ENCODE results near the gene PKLR. TPM values are rescaled to one million over a fixed set of nuclear protein-coding genes. Genes with fewer than 3 reads are reported as not detected.
A peak's percentile ranks its signal among the peaks of the same experiment; 100 is the strongest.
"Not testable (repeated sequence)": the region's sequence is repeated elsewhere in the genome, so short reads cannot be mapped to it uniquely, and the experiment has no call there.

Gene PKLR
- polyA plus RNA-seq (2013, experiment 1 of 2), result not detected
- polyA plus RNA-seq (2013, experiment 2 of 2), result not detected

DNA sequence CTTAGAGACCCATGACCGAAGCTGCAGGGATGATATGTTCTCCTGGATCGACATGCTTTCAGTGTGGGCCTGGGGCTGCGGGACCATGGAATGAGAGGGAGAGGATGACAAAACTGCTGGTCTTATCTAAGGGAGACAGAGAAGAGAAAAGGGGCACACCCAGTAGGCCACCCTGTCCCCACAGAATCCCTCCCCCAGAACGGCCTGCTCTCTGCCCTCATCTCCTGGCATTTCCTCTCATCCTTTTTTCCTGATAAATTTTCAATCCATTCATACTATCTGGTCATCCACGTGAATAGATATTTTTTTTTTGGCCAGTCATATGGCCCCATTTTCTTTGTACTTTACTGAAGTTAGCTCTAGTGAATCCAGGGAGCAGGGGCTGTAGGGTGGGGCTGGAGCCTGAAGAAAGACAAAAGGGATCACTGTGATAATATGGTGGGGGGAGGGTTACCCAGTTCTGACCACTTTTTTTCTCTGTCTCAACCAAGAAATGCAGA lies at the start of gene PKLR:
Gene PKLR, minus strand, starts transcription at position 97 of the 500 bp plus-strand sequence. Its CDS starts 43 bp downstream, at position 54.
- H3K4me1 ChIP-seq (ENCODE audit: control insufficient read depth, insufficient read depth, low read length, poor library complexity, severe bottlenecking), result peaks cover 14% of the 10 kb centered on the region
- no peak within 1 kb of the TSS for H3K4me3 ChIP-seq (ENCODE audit: extremely low read depth, insufficient read depth, low read length, poor library complexity, severe bottlenecking)
- 85 to 95% methylated on average over 2 to 3 of the region's 5 CpGs for WGBS, 2 experiments (ENCODE audit: insufficient coverage in 2 of 2)
- H3K36me3 ChIP-seq (ENCODE audit: control insufficient read depth, insufficient read depth, low read length), result no peaks in the 10 kb centered on the region
- no peak within 1 kb of the TSS for H3K27ac ChIP-seq (ENCODE audit: low read depth, low read length, severe bottlenecking)
- H3K9me3 ChIP-seq (ENCODE audit: control insufficient read depth, low read length), result no peaks in the 10 kb centered on the region

- Histone ChIP-seq H3K9me3 (ENCODE audit: control insufficient read depth, low read length) (no peaks in the 10 kb centered on the region), H3K36me3 (ENCODE audit: control insufficient read depth, insufficient read depth, low read length) (peaks cover 90% of the 10 kb centered on the region), H3K4me3 (ENCODE audit: extremely low read depth, insufficient read depth, low read length, poor library complexity, severe bottlenecking) (no peak overlapping the region), H3K4me1 (ENCODE audit: control insufficient read depth, insufficient read depth, low read length, poor library complexity, severe bottlenecking) (no peaks in the 10 kb centered on the region), H3K27ac (ENCODE audit: low read depth, low read length, severe bottlenecking) (no peak overlapping the region)
- WGBS, 2 experiments (ENCODE audit: insufficient coverage in 2 of 2), result 96 to 100% methylated on average over 3 of the region's 3 CpGs
Measured at GRCh38 chr1:155342842-155343241, 41.6 kb upstream of the PKLR start.

DNA sequence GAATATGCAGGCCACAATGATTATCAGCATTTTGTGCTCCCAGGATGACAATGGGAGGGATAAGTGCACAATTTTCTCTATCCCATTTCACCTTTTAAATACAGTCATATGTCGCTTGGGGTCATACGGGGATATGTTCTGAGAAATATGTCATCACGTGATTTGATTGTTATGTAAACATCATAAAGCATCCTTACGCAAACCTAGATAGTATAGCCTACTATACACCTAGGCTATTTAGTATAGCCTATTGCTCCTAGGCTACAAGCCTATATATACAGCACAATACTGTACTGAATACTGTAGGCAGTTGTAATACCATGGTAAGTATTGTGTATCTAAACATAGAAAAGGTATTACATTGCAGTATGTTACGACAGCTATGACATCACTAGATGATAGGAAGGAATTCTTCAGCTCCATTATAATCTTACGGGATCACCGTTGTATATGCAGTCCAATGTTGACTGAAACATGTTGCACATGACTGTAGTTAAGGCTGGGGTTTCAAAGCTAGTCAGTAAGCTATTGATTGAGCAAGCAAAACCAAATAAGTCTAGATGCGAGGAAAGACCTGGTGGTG lies 38.4 kb upstream of the PKLR start:
- Histone ChIP-seq H3K27ac (ENCODE audit: low read depth, low read length, severe bottlenecking) (no peak overlapping the region), H3K4me1 (ENCODE audit: control insufficient read depth, insufficient read depth, low read length, poor library complexity, severe bottlenecking) (no peaks in the 10 kb centered on the region), H3K4me3 (ENCODE audit: extremely low read depth, insufficient read depth, low read length, poor library complexity, severe bottlenecking) (no peak overlapping the region), H3K36me3 (ENCODE audit: control insufficient read depth, insufficient read depth, low read length) (peaks cover 86% of the 10 kb centered on the region), H3K9me3 (ENCODE audit: control insufficient read depth, low read length) (no peaks in the 10 kb centered on the region)
- 95 to 98% methylated on average over 3 to 5 of the region's 8 CpGs for WGBS, 2 experiments (ENCODE audit: insufficient coverage in 2 of 2)

GRCh38 chr1:155334962-155335361 lies 33.7 kb upstream of the PKLR start:
- Histone ChIP-seq H3K27ac (ENCODE audit: low read depth, low read length, severe bottlenecking) (no peak overlapping the region), H3K4me1 (ENCODE audit: control insufficient read depth, insufficient read depth, low read length, poor library complexity, severe bottlenecking) (no peaks in the 10 kb centered on the region), H3K4me3 (ENCODE audit: extremely low read depth, insufficient read depth, low read length, poor library complexity, severe bottlenecking) (no peak overlapping the region), H3K36me3 (ENCODE audit: control insufficient read depth, insufficient read depth, low read length) (peaks cover 78% of the 10 kb centered on the region), H3K9me3 (ENCODE audit: control insufficient read depth, low read length) (no peaks in the 10 kb centered on the region)
- WGBS, 2 experiments (ENCODE audit: insufficient coverage in 2 of 2), result 100% methylated on average over 1 of the region's 1 CpG

DNA sequence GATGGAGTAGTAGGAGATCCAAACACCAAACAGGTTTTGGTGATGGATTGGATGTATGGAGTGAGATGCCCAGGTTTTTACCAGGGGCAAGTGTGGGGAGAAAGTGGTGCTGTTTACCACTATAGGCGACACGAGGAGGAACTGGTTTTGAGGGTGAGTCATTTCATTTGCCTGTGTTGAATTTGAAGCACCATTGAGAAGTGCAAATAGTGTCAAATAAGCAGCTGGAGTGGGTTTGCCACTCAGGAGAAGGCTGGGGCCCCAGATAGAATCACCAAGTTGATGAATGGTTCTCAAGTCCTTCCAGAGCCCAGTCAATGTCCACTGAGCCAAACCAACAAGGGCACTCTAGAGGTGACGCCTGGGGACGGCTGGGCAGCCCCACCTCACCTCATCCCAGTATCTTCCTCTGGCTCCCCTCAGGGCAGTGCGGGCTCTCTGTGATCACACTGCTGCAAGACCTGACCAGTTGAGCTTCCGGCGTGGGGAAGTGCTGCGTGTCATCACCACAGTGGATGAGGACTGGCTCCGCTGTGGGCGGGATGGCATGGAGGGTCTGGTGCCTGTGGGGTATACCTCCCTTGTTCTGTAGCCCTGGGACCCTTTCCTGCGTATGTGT lies 28.9 kb upstream of the PKLR start:
- Histone ChIP-seq H3K9me3 (ENCODE audit: control insufficient read depth, low read length) (no peaks in the 10 kb centered on the region), H3K4me3 (ENCODE audit: extremely low read depth, insufficient read depth, low read length, poor library complexity, severe bottlenecking) (no peak overlapping the region), H3K27ac (ENCODE audit: low read depth, low read length, severe bottlenecking) (no peak overlapping the region), H3K4me1 (ENCODE audit: control insufficient read depth, insufficient read depth, low read length, poor library complexity, severe bottlenecking) (peaks cover 8% of the 10 kb centered on the region), H3K36me3 (ENCODE audit: control insufficient read depth, insufficient read depth, low read length) (peaks cover 73% of the 10 kb centered on the region)
- WGBS, 2 experiments (ENCODE audit: insufficient coverage in 2 of 2), result 99 to 100% methylated on average over 10 of the region's 11 CpGs

- H3K4me1 ChIP-seq (ENCODE audit: control insufficient read depth, insufficient read depth, low read length, poor library complexity, severe bottlenecking); H3K27ac ChIP-seq (ENCODE audit: low read depth, low read length, severe bottlenecking): not testable (repeated sequence)
- 95 to 97% methylated on average over 5 to 6 of the region's 7 CpGs for WGBS, 2 experiments (ENCODE audit: insufficient coverage in 2 of 2)
Measured at GRCh38 chr1:155328856-155329255, 27.6 kb upstream of the PKLR start.

DNA sequence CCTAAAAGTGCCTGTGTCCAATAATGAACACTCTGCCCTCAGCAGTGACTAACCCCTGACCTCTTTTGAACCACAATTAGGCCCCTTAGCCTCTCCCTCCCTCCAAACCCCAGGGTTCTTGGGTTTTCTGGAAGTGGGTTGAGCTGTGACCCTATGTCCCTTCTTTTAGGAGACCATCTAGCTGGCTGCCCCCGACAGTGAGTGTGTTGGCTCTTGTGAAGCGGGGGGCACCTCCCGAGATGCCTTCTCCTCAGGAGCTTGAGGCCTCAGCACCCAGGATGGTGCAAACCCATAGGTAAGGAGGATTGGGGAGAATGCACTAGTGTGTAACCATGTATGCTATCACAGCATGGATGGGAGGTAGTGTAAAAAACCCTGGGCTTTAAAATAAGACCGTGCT lies 26.7 kb upstream of the PKLR start:
- no peak overlapping the region for H3K4me3 ChIP-seq (ENCODE audit: extremely low read depth, insufficient read depth, low read length, poor library complexity, severe bottlenecking)
- no peaks in the 10 kb centered on the region for H3K9me3 ChIP-seq (ENCODE audit: control insufficient read depth, low read length)
- WGBS, 2 experiments (ENCODE audit: insufficient coverage in 2 of 2), result 100% methylated on average over 3 to 4 of the region's 4 CpGs
- H3K4me1 ChIP-seq (ENCODE audit: control insufficient read depth, insufficient read depth, low read length, poor library complexity, severe bottlenecking), result peaks cover 8% of the 10 kb centered on the region
- peaks cover 57% of the 10 kb centered on the region for H3K36me3 ChIP-seq (ENCODE audit: control insufficient read depth, insufficient read depth, low read length)
- H3K27ac ChIP-seq (ENCODE audit: low read depth, low read length, severe bottlenecking), result no peak overlapping the region

More at GRCh38 chr1:155328856-155329255, 27.6 kb upstream of the PKLR start:
- H3K4me3 ChIP-seq (ENCODE audit: extremely low read depth, insufficient read depth, low read length, poor library complexity, severe bottlenecking); H3K9me3 ChIP-seq (ENCODE audit: control insufficient read depth, low read length): not testable (repeated sequence)
- H3K36me3 ChIP-seq (ENCODE audit: control insufficient read depth, insufficient read depth, low read length), result peaks cover 65% of the 10 kb centered on the region

DNA sequence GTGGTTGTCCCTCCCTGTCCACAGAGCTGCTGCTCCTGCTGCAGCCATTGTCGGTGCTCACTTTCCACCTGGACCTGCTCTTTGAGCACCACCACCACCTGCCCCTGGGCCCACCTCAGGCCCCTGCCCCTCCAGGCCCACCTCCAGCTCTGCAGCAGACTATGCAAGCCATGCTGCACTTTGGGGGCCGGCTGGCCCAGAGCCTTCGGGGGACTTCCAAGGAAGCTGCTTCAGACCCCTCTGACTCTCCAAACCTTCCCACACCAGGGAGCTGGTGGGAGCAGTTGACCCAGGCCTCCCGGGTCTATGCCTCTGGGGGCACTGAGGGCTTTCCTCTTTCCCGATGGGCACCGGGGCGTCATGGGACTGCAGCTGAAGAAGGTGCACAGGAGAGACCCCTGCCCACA lies 25.4 kb upstream of the PKLR start:
- Histone ChIP-seq H3K4me3 (ENCODE audit: extremely low read depth, insufficient read depth, low read length, poor library complexity, severe bottlenecking) (no peak overlapping the region), H3K36me3 (ENCODE audit: control insufficient read depth, insufficient read depth, low read length) (peaks cover 52% of the 10 kb centered on the region), H3K27ac (ENCODE audit: low read depth, low read length, severe bottlenecking) (no peak overlapping the region), H3K9me3 (ENCODE audit: control insufficient read depth, low read length) (no peaks in the 10 kb centered on the region), H3K4me1 (ENCODE audit: control insufficient read depth, insufficient read depth, low read length, poor library complexity, severe bottlenecking) (peaks cover 16% of the 10 kb centered on the region)
- WGBS, 2 experiments (ENCODE audit: insufficient coverage in 2 of 2), result 89 to 97% methylated on average over 5 of the region's 7 CpGs

DNA sequence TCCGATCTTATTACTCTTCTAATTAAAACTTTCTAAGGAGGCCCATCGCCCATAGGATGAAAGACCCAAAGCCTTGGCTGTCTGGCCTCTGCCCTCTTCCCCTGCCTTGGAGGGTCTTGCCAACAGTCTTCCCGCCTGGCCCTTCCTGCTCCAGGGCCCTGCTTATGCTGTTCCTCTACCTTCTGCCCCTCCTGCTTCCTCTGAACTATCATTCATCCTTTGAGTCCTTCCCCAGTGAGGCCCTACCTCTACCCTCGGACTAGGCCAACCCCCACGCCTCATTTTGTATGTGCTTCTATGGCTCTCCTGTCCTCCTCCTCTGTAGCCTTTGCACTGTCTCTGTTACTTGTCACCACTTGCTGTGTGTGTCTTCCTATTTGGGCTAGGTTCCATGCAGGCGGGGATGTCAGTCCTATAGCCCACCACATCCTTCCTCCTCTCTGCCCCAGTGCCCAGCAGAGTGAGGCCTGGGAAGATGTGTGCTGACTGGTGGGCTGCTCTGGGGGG lies 24.8 kb upstream of the PKLR start:
- Histone ChIP-seq H3K36me3 (ENCODE audit: control insufficient read depth, insufficient read depth, low read length) (peaks cover 47% of the 10 kb centered on the region), H3K27ac (ENCODE audit: low read depth, low read length, severe bottlenecking) (no peak overlapping the region), H3K9me3 (ENCODE audit: control insufficient read depth, low read length) (no peaks in the 10 kb centered on the region), H3K4me1 (ENCODE audit: control insufficient read depth, insufficient read depth, low read length, poor library complexity, severe bottlenecking) (peaks cover 21% of the 10 kb centered on the region), H3K4me3 (ENCODE audit: extremely low read depth, insufficient read depth, low read length, poor library complexity, severe bottlenecking) (peak overlapping the region; percentile 73)
- whole genome bisulfite sequencing, 2 experiments (ENCODE audit: insufficient coverage in 2 of 2), result 94 to 100% methylated on average over 5 of the region's 6 CpGs

GRCh38 chr1:155325603-155325893 lies 24.3 kb upstream of the PKLR start:
- H3K9me3 ChIP-seq (ENCODE audit: control insufficient read depth, low read length), result no peaks in the 10 kb centered on the region
- H3K36me3 ChIP-seq (ENCODE audit: control insufficient read depth, insufficient read depth, low read length), result peaks cover 43% of the 10 kb centered on the region
- peak overlapping the region; percentile 73 for H3K4me3 ChIP-seq (ENCODE audit: extremely low read depth, insufficient read depth, low read length, poor library complexity, severe bottlenecking)
- WGBS, 2 experiments (ENCODE audit: insufficient coverage in 2 of 2), result 60 to 63% methylated on average over 6 of the region's 6 CpGs
- no peak overlapping the region for H3K27ac ChIP-seq (ENCODE audit: low read depth, low read length, severe bottlenecking)
- peaks cover 26% of the 10 kb centered on the region for H3K4me1 ChIP-seq (ENCODE audit: control insufficient read depth, insufficient read depth, low read length, poor library complexity, severe bottlenecking)

Data from mesodermal cell (in vitro differentiated cells).